A549 (cell line): ENCODE data around the gene ARFGAP2.

Source experiments
- CTCF ChIP-seq: fragments of >200 bp; sonication (Bioruptor Twin); formaldehyde crosslinking; IDR thresholded peaks from 3 replicates; pipeline ENCODE4 v1.5.1; 2016
- HOXA7 ChIP-seq: fragments of 250-450 bp; sonication (Bioruptor Pico); IDR thresholded peaks from 2 replicates; pipeline ENCODE4 v1.5.0; 2020; ENCODE audit warnings: mild to moderate bottlenecking, moderate library complexity
- JUNB ChIP-seq: fragments of >200 bp; sonication (Bioruptor Twin); formaldehyde crosslinking; IDR thresholded peaks from 2 replicates; pipeline ENCODE4 v1.6.1; 2016
- MYC ChIP-seq: IDR thresholded peaks from 2 replicates; pipeline ENCODE4 v1.6.1; 2012; ENCODE audit warnings: mild to moderate bottlenecking, inconsistent platforms, low read length, improper control_type of control experiment, borderline replicate concordance
- POLR2A ChIP-seq: IDR thresholded peaks from 2 replicates; pipeline ENCODE4 v1.6.1; 2012; ENCODE audit warnings: mild to moderate bottlenecking, low read length
- RAD21 ChIP-seq, 2 experiments: fragments of >200 bp in 1 of 2; sonication (Bioruptor Twin) in 1 of 2; formaldehyde crosslinking in 1 of 2; IDR thresholded peaks in 1 of 2; conservative IDR thresholded peaks in 1 of 2; 2 replicates in 1 of 2; 3 replicates in 1 of 2; pipeline ENCODE4 v1.6.1; 2012 to 2018; ENCODE audit warnings: inconsistent platforms in 1 of 2

- TF ChIP-seq POLR2A (no peak), JUNB (no peak), RAD21 (conservative IDR thresholded peaks at IDR 0.05 in 1 of 2, IDR thresholded peaks at IDR 0.05 in 1 of 2) (peak; percentile 94), MYC (no peak), CTCF (peak; percentile 91), HOXA7 (no peak)
Observed at GRCh38 chr11:47152953-47153950, 23.4 kb downstream of the ARFGAP2 start.
